Metanephros (tissue), 1 donor: ENCODE data around the gene GUCA2B. TPM values are rescaled to one million over a fixed set of nuclear protein-coding genes. Genes with fewer than 3 reads are reported as not detected.

Experiments
- total RNA-seq: library from RNA; depleted of rRNA; stranded (reverse); fragments of >200 nt; gene quantifications from one replicate; pipeline ENCODE4 v1.2.3, GENCODE V29; 2014

The GUCA2B gene
- total RNA-seq = not detected

GRCh38 chr1:42152907-42153600 lies at the start of gene GUCA2B:
TSS of gene GUCA2B (plus strand) at chr1:42153410. CDS start at chr1:42153451, 41 bp downstream.

GRCh38 chr1:42164551-42165420 lies 11.6 kb downstream of the GUCA2B start, which contains the start of gene GUCA2A:
TSS of gene GUCA2A (minus strand) at chr1:42164745. CDS start at chr1:42164712, 33 bp downstream.

Other genes with a start within 250 kb of the GUCA2B start
- 6.1 TPM for gene HIVEP3, start 234.5 kb upstream of the GUCA2B start, total RNA-seq
- not detected for gene GUCA2A, start 11.3 kb downstream of the GUCA2B start, total RNA-seq
- 42.3 TPM for gene FOXJ3, start 181.8 kb downstream of the GUCA2B start, total RNA-seq
- 0.35 TPM for gene RIMKLA, start 227.4 kb downstream of the GUCA2B start, total RNA-seq